Fibroblast of the aortic adventitia (primary cell): ENCODE data around the gene PROSER3. TPM values are rescaled to one million over a fixed set of nuclear protein-coding genes. Genes with fewer than 3 reads are reported as not detected.

Experiments used
- DNase-seq: peaks from one replicate; pipeline ENCODE4 v3.0.0-alpha.2; 2010; ENCODE audit warnings: low read depth
- H3K4me3 ChIP-seq: 2 replicates; pipeline ENCODE4 v1.5.1; 2011; ENCODE audit warnings: low read depth, mild to moderate bottlenecking, control low read depth, low read length, moderate library complexity
- total RNA-seq: library from RNA; depleted of rRNA; stranded (reverse); fragments of >200 nt; gene quantifications from 2 replicates; pipeline ENCODE4 v1.2.3, GENCODE V29; 2012; ENCODE audit warnings: low replicate concordance
- TF ChIP-seq, protein P1 (sequence below): IDR thresholded peaks from 2 replicates; pipeline ENCODE4 v1.5.1; 2011; ENCODE audit warnings: mild to moderate bottlenecking, low read length, control low read depth, inconsistent platforms; ENCODE audit not compliant: insufficient read depth

PROSER3 gene
- total RNA-seq, 1 donor: 10.8 TPM

- TF ChIP-seq, protein P1, sequence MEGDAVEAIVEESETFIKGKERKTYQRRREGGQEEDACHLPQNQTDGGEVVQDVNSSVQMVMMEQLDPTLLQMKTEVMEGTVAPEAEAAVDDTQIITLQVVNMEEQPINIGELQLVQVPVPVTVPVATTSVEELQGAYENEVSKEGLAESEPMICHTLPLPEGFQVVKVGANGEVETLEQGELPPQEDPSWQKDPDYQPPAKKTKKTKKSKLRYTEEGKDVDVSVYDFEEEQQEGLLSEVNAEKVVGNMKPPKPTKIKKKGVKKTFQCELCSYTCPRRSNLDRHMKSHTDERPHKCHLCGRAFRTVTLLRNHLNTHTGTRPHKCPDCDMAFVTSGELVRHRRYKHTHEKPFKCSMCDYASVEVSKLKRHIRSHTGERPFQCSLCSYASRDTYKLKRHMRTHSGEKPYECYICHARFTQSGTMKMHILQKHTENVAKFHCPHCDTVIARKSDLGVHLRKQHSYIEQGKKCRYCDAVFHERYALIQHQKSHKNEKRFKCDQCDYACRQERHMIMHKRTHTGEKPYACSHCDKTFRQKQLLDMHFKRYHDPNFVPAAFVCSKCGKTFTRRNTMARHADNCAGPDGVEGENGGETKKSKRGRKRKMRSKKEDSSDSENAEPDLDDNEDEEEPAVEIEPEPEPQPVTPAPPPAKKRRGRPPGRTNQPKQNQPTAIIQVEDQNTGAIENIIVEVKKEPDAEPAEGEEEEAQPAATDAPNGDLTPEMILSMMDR: no peak
- DNase-seq: peak; percentile 10
Observed at GRCh38 chr19:35777086-35777841, 19.3 kb downstream of the PROSER3 start.

GRCh38 chr19:35777961-35778360 lies 20.0 kb downstream of the PROSER3 start:
- TF ChIP-seq, protein P1: no peak
- no peak overlapping the region for H3K4me3 ChIP-seq
- no peak for DNase-seq

More at GRCh38 chr19:35777086-35777841, 19.3 kb downstream of the PROSER3 start:
- H3K4me3 ChIP-seq: no peak overlapping the region

- no peak overlapping the region for H3K4me3 ChIP-seq
- no peak for DNase-seq
- TF ChIP-seq, protein P1: no peak
Observed at GRCh38 chr19:35779033-35779432, 21.1 kb downstream of the PROSER3 start.

- DNase-seq: no peak
- no peak overlapping the region for H3K4me3 ChIP-seq
- TF ChIP-seq, protein P1: no peak
Observed at GRCh38 chr19:35780058-35780457, 22.1 kb downstream of the PROSER3 start.

- no peak overlapping the region for H3K4me3 ChIP-seq
- DNase-seq: no peak
- TF ChIP-seq, protein P1: no peak
Observed at GRCh38 chr19:35780717-35781116, 22.7 kb downstream of the PROSER3 start.

DNA sequence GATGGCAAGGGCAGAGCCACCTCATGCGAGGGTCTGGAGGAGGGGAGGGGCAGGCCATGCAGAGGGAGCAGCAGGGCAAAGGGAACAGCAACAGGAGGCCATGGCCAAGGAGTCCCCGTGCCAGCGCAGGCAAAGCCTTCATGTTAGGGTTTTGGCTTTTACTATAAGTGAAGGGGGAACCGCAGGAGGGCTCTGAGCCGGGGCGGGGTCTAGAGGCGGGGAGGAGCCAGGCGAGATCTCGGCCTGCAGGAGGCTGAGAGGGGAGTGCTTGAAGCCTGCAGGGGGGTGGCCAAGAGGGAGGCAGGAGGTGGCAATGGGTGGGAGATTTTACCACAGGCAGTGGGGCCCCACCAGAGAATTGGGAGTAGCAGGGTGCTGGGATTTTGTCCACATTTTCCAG lies 23.7 kb downstream of the PROSER3 start:
- no peak for DNase-seq
- TF ChIP-seq, protein P1: no peak
- H3K4me3 ChIP-seq: no peak overlapping the region
